Stimulated activated CD4-positive, alpha-beta T cell treated with anti-CD3 and anti-CD28 coated beads, Interleukin-4, amount 100 ng/mL, for 24 hours (primary cell): ENCODE results near the gene ADAMTS18.

Source experiments
- DNase-seq: peaks from one replicate; pipeline ENCODE4 v3.0.0-alpha.2; 2020

ADAMTS18 gene

GRCh38 chr16:77433146-77433545, 1.7 kb downstream of the ADAMTS18 start:
- DNase-seq: no peak

DNA sequence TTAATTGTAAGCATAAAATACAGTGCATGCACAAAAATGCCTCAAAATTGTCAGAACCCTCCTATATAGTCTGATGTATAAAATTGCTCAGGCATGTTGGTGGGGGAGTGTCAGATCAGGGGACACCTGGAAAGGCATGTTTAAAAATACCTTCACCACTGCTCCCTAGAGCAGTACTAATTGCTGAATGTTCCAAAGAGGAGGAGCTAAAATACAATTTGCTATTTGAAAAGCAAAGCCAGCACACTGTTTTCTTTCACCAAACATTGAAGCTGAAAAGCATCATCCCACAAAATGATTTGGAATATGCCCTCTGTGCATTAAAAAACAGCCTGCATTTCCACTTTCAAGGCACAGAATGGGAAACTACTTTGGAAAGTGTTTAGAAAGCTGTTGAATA, 2.6 kb downstream of the ADAMTS18 start:
- no peak for DNase-seq

- DNase-seq: no peak
Observed at GRCh38 chr16:77430787-77431585, 3.8 kb downstream of the ADAMTS18 start.

GRCh38 chr16:77430360-77430759, 4.5 kb downstream of the ADAMTS18 start:
- no peak for DNase-seq

- DNase-seq: no peak
Observed at GRCh38 chr16:77424871-77425604, 9.8 kb downstream of the ADAMTS18 start.

GRCh38 chr16:77422196-77422784, 12.5 kb downstream of the ADAMTS18 start:
- DNase-seq: no peak

DNA sequence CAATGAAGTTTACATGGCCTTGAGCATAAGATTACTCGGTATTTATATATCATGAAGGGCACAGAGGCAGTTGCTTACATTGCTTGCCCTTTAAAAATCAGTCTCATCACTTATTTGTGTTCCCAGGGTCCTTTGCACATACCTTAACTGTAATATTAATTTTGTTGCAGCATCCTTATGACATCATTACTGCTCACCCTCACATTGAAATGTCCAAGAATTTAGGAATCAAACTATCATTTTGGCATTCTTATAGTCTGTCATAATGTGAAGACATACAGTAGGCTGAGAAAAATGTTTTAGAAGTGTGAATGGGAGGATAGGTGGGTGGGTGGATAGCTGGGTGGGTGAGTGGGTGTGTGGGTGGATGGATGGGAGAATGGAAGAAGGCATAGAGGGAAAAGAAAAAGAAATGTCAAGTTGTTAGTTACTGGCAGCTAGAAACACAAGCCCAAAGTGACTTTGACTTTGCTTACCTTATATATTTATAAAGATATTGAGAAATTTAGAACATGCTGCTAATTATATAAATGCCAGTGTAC, 17.8 kb downstream of the ADAMTS18 start:
- no peak for DNase-seq

DNA sequence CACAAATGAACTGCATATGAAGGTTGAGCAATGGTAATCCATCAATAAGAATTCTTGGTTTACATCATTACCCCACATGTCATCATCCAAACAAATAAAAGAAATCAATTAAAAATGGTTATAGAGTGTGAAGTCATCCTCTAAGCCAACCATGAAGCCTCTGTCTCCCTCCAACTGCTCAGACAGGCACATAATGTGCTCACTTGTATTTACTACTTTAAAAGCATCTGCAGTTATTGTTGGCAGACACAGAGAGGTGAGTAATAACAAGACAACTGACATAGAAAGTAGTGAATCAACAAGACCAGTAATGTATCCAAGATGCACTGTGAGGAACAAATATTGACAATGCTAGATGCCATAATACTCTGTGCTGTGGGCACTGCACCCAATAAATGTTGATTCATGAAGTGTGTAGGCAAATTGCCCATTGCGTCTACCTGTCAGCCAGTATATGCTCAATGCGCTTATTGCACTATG, 20.0 kb downstream of the ADAMTS18 start:
- DNase-seq: no peak

DNA sequence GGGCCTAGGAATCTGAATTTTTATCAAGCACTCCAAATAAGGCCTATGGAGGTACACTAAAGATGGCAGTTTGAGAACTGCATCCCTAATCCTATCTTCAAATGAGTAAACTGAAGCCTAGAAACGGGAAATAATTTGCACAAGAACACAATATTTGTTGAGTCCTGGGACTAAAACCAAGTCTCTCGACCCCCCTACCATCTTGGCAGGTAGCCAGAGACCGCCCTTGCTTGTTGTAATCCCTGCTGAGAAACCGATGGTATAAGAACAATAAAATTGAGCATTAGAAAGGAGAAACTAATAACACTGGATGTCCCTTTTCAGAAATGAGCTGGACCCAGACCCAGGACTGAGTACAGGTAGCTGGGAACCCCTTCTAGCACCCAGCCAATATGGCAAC, 24.4 kb downstream of the ADAMTS18 start:
- no peak for DNase-seq

DNA sequence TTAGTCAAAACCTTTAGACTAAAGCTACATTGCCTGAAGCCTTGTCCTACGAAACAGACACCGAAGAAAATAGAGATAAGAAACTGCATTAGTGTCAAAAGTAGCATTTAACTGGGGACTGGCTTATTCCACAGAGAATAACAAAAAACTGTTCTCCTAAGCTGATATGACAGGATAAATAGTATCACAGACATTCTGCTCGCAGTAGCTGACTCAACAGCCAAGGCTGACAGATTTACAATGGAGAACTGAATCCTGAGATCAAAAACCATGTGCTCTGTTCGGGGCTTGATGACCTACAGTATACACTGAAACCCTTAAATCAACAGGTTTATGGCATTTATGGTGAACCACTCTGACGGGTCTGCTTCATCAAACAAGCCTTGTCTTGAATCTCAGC, 25.5 kb downstream of the ADAMTS18 start:
- no peak for DNase-seq

- no peak for DNase-seq
Observed at GRCh38 chr16:77408607-77409006, 26.2 kb downstream of the ADAMTS18 start.

DNA sequence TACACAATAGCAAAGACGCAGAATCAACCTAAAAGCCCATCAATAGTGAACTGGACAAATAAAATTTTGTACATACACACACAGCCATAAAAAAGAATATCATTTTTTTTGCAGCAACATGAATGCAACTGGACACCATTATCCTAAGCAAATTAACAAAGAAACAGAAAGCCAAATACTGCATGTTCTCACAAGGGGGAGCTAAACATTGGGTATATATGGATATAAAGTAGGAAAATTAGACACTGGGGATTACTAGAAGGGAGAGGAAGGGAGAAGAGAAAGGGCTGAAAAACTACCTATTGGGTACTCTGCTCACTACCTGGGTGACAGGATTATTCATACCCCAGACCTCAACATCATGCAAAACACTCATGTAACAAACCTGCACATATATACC, 28.2 kb downstream of the ADAMTS18 start:
- DNase-seq: no peak

GRCh38 chr16:77404775-77405174, 30.1 kb downstream of the ADAMTS18 start:
- DNase-seq: no peak

GRCh38 chr16:77403732-77404131, 31.1 kb downstream of the ADAMTS18 start:
- DNase-seq: no peak

GRCh38 chr16:77402672-77403071, 32.2 kb downstream of the ADAMTS18 start:
- no peak for DNase-seq

GRCh38 chr16:77402118-77402517, 32.7 kb downstream of the ADAMTS18 start:
- DNase-seq: no peak

DNA sequence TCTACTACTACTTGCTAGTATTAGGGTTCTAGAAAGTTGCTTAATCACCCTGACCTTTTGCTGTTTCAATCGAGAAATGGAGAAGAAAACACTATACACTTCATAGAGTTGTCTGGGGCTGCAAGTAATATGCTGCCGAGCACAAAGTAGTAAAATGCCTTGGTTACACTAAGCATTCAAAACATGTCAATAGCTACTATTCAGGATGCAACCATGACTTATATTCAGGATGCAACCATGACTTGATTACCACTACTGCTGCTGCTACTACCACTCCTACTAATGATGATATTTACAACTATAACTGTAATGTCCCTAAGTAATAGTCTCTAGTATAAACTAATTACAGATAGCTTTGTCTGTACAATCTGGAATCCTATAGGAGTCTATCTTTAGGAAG, 35.3 kb downstream of the ADAMTS18 start:
- DNase-seq: no peak

DNA sequence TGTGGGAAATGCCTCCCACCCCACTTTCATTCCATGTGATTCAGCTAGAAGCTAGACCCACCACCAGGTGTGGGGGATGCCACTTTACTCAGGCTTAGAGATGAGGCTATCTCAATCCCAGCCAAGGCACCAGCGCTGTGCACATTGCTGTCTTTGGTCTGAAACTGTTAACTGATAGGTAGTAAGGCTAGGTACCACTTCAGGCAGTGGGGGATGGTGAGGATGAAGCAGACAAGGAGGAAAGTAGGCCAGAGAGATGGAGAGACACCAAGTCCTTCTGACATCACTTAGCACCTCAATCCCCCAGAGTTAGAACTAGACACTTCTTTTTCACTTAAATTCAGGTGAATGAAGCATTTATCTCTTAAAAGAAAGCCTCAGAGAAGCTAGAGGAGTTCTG, 35.8 kb downstream of the ADAMTS18 start:
- no peak for DNase-seq

DNA sequence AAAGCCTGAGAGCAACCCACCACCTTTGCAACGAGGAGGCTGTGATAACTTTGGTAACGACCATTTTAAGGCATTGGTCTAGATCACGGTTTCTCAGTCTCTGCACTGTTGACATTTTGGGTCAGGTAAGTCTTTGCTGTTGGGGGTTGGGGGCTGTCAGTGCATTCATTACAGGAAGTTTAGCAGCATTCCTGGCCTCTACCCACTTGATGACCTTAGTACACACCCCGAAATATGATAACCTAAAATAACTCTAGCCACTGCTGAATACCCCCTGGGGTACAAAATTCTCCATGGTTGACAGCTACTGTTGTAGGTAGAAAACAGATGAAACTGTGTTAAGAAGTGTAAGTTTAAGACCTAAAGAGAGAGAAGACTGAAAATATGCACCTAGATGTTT, 36.3 kb downstream of the ADAMTS18 start:
- no peak for DNase-seq

GRCh38 chr16:77396461-77396860, 38.4 kb downstream of the ADAMTS18 start:
- no peak for DNase-seq

DNA sequence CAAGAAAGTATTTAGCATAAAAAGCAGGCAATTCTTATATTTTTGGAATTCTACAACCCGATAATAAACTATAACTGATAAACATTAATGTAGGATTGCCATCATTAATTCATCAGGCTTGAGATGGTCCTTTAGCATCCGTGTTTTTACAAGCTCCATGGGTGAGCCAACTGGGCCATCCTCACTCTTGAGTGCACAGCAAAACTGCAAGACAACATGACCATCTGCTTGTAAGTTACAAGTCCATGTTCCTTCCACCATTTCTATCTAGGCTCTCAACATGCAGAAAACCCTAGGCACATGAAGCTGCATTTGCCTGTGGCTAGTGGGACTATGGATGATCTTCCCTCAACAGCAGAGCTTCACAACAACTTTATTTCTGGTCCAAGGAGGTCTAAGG, 40.1 kb downstream of the ADAMTS18 start:
- no peak for DNase-seq

GRCh38 chr16:77393955-77394354, 40.9 kb downstream of the ADAMTS18 start:
- no peak for DNase-seq

GRCh38 chr16:77387815-77388209, 47.0 kb downstream of the ADAMTS18 start:
- no peak for DNase-seq
